GM12872 (cell line): ENCODE measurements around the gene RPLP1.

Experiments used
- CTCF ChIP-seq: IDR thresholded peaks from 3 replicates; pipeline ENCODE4 v1.5.1; 2011; ENCODE audit warnings: low read depth, mild to moderate bottlenecking, low read length, moderate library complexity; ENCODE audit not compliant: insufficient read depth

The RPLP1 gene

GRCh38 chr15:69493406-69493805, 40.8 kb downstream of the RPLP1 start:
- no peak for TF ChIP-seq CTCF

GRCh38 chr15:69496001-69496400, 43.4 kb downstream of the RPLP1 start:
- TF ChIP-seq CTCF, result no peak

GRCh38 chr15:69497076-69497475, 44.5 kb downstream of the RPLP1 start:
- no peak for TF ChIP-seq CTCF

GRCh38 chr15:69497667-69498066, 45.0 kb downstream of the RPLP1 start:
- no peak for TF ChIP-seq CTCF

- TF ChIP-seq CTCF, result no peak
Observed at GRCh38 chr15:69498282-69498681, 45.7 kb downstream of the RPLP1 start.

GRCh38 chr15:69498987-69499386, 46.4 kb downstream of the RPLP1 start:
- no peak for TF ChIP-seq CTCF

GRCh38 chr15:69499521-69500211, 47.0 kb downstream of the RPLP1 start:
- TF ChIP-seq CTCF, result no peak
